Cerebellar nuclear complex (tissue), 1 donor: Measurements from ENCODE around the gene COL7A1.
"Not testable (repeated sequence)": the region's sequence is repeated elsewhere in the genome, so short reads cannot be mapped to it uniquely, and the experiment has no call there.

Source experiments
- DNase-seq, 2 experiments: peaks; one replicate each; lab custom pipeline; 2025; lab: John Stamatoyannopoulos, UW

COL7A1 gene

GRCh38 chr3:48563382-48563918 lies 31.7 kb downstream of the COL7A1 start, which contains the start of gene UCN2:
TSS of gene UCN2 (minus strand) at chr3:48563781. CDS start at chr3:48563124, 657 bp downstream.
- DNase-seq: no peak

GRCh38 chr3:48562367-48563095 lies 32.6 kb downstream of the COL7A1 start:
- DNase-seq: no peak

- DNase-seq: no peak
These were observed 33.9 kb downstream of the COL7A1 start for GRCh38 chr3:48561045-48561736.

GRCh38 chr3:48560648-48561018 lies 34.5 kb downstream of the COL7A1 start:
- DNase-seq: no peak

GRCh38 chr3:48558493-48559134 lies 36.5 kb downstream of the COL7A1 start:
- no peak for DNase-seq

- DNase-seq: peak; percentile 96 to 99
These were observed 38.1 kb downstream of the COL7A1 start, which contains the start of gene PFKFB4 for GRCh38 chr3:48556796-48557626. TSS of gene PFKFB4 (minus strand) at chr3:48556803. CDS start at chr3:48556777, 26 bp downstream.

- no peak for DNase-seq
These were observed 39.0 kb downstream of the COL7A1 start for GRCh38 chr3:48555949-48556795.

GRCh38 chr3:48555231-48555948 lies 39.7 kb downstream of the COL7A1 start:
- DNase-seq: no peak

GRCh38 chr3:48553886-48554845 lies 41.0 kb downstream of the COL7A1 start:
- no peak for DNase-seq

GRCh38 chr3:48553361-48553760 lies 41.8 kb downstream of the COL7A1 start:
- DNase-seq: no peak

- DNase-seq: no peak
These were observed 42.8 kb downstream of the COL7A1 start for GRCh38 chr3:48552111-48552951.

- DNase-seq: not testable (repeated sequence)
These were observed 43.5 kb downstream of the COL7A1 start for GRCh38 chr3:48551651-48552050.

GRCh38 chr3:48548729-48549705 lies 46.1 kb downstream of the COL7A1 start:
- DNase-seq: peak in 1 of 2 experiments; percentile 23

- DNase-seq: no peak
These were observed 47.0 kb downstream of the COL7A1 start for GRCh38 chr3:48548126-48548525.

- no peak for DNase-seq
These were observed 48.8 kb downstream of the COL7A1 start for GRCh38 chr3:48546203-48546829.

GRCh38 chr3:48544141-48544540 lies 51.0 kb downstream of the COL7A1 start:
- DNase-seq: no peak
